DOHH2 (cell line): Measurements from ENCODE around the gene MGAT4A.

Experiments
- H3F3A ChIP-seq: fragments of 200-600 bp; sonication (generic), shearing (Covaris generic); 2 replicates; pipeline ENCODE4 v1.6.0; 2016; ENCODE audit warnings: antibody characterized with exemption, mild to moderate bottlenecking; ENCODE audit not compliant: control insufficient read depth, insufficient read depth
- H3K27ac ChIP-seq: fragments of 200-600 bp; sonication (generic); 2 replicates; pipeline ENCODE4 v1.5.1; 2014; ENCODE audit warnings: low read depth, mild to moderate bottlenecking, low read length, moderate library complexity
- H3K27me3 ChIP-seq: fragments of 200-600 bp; sonication (generic); 2 replicates; pipeline ENCODE4 v1.6.1; 2014; ENCODE audit warnings: mild to moderate bottlenecking, low read length, mixed read lengths; ENCODE audit not compliant: control insufficient read depth
- H3K36me3 ChIP-seq: fragments of 200-600 bp; sonication (generic); 2 replicates; pipeline ENCODE4 v1.6.1; 2014; ENCODE audit warnings: mild to moderate bottlenecking, low read length, moderate library complexity, mixed read lengths; ENCODE audit not compliant: control insufficient read depth
- H3K4me1 ChIP-seq: fragments of 200-600 bp; sonication (generic); 2 replicates; pipeline ENCODE4 v1.6.1; 2014; ENCODE audit warnings: mild to moderate bottlenecking, low read length, mixed read lengths; ENCODE audit not compliant: control insufficient read depth
- H3K4me2 ChIP-seq: fragments of 200-600 bp; sonication (generic); 2 replicates; pipeline ENCODE4 v1.6.0; 2014; ENCODE audit warnings: mild to moderate bottlenecking, low read length, moderate library complexity
- H3K4me3 ChIP-seq: fragments of 200-600 bp; sonication (generic); 2 replicates; pipeline ENCODE4 v1.5.1; 2014; ENCODE audit warnings: mild to moderate bottlenecking, low read length, mixed read lengths
- H3K79me2 ChIP-seq: fragments of 200-600 bp; sonication (generic); 2 replicates; pipeline ENCODE4 v1.6.1; 2014; ENCODE audit warnings: mild to moderate bottlenecking, low read length, mixed read lengths; ENCODE audit not compliant: control insufficient read depth
- H3K9me2 ChIP-seq: fragments of 200-600 bp; sonication (generic); replicated peaks from 2 replicates; pipeline ENCODE4 v1.6.1; 2014; ENCODE audit warnings: mild to moderate bottlenecking, low read length, mixed read lengths; ENCODE audit not compliant: control insufficient read depth
- H3K9me3 ChIP-seq: fragments of 200-600 bp; sonication (generic); 2 replicates; pipeline ENCODE4 v1.6.1; 2014; ENCODE audit warnings: antibody characterized with exemption, low read length, mixed read lengths; ENCODE audit not compliant: control insufficient read depth, insufficient read depth
- H4K20me1 ChIP-seq: fragments of 200-600 bp; sonication (generic); 2 replicates; pipeline ENCODE4 v1.6.0; 2014; ENCODE audit warnings: low read depth, mild to moderate bottlenecking, antibody characterized with exemption, low read length, moderate library complexity; ENCODE audit not compliant: control insufficient read depth, insufficient read depth
- EZH2phosphoT487 ChIP-seq: fragments of 200-600 bp; sonication (generic); IDR thresholded peaks from 2 replicates; pipeline ENCODE4 v1.6.1; 2017; ENCODE audit warnings: borderline replicate concordance, mild to moderate bottlenecking, antibody characterized with exemption, low read length, moderate library complexity, mixed read lengths
- TF ChIP-seq, protein P1 (sequence below): fragments of 200-600 bp; sonication (generic); IDR thresholded peaks from one replicate; pipeline ENCODE4 v1.5.1; 2014; ENCODE audit warnings: antibody characterized with exemption, mild to moderate bottlenecking, low read depth, low read length; ENCODE audit not compliant: poor library complexity, severe bottlenecking

The MGAT4A gene

DNA sequence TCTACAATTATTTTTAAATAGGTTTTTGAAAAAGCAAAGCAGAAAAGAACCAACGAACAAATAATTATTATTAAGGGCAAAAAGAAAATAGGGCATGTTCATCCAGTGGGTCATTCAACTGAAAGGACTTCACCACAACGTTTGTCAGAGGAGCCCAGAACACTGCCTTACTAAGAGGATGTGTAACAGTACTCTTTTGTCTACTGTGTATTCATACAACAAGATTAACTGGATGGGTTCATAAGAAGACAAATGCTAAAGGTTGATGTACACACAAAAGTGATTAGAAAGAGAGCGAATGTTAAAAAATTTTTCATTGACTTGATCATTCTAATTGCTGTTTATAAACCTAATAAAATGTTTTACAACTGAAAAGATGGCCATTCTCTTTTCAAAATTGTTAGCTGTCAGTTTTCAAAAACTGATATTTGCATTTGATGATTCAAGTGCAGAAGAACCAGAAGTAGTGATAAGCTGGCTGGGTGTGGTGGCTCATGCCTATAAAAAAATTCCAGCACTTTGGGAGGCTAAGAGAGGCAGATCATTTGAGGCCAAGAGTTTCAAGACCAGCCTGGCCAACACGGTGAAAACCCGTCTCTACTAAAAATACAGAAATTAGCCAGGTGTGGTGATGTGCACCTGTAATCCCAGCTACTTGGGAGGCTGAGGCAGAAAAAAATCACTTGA is 33.1 kb downstream of the MGAT4A start:
- no peak overlapping the region for H3K27ac ChIP-seq

DNA sequence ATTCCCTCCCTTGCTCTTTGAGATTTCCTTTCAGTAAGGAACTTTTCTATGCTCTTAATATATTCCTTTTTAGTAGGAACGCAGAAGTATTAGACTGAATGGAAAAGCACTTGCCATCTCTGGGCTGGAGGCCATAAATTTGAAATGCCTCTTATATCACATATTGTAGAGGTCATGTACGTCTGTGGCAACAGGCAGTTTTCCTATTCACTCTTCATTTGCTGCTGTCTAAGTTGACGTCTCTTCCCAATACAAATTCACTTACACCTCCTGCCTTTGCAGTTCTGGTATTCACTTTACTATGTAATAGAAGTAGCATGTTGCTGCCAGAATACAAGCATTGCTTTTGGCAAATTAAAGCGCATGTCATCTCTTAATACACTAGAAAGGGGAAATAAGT is 34.7 kb downstream of the MGAT4A start:
- H3F3A ChIP-seq, result no peaks in the 10 kb centered on the region
- no peaks in the 10 kb centered on the region for H3K36me3 ChIP-seq
- TF ChIP-seq EZH2phosphoT487, result no peak
- TF ChIP-seq, protein P1, sequence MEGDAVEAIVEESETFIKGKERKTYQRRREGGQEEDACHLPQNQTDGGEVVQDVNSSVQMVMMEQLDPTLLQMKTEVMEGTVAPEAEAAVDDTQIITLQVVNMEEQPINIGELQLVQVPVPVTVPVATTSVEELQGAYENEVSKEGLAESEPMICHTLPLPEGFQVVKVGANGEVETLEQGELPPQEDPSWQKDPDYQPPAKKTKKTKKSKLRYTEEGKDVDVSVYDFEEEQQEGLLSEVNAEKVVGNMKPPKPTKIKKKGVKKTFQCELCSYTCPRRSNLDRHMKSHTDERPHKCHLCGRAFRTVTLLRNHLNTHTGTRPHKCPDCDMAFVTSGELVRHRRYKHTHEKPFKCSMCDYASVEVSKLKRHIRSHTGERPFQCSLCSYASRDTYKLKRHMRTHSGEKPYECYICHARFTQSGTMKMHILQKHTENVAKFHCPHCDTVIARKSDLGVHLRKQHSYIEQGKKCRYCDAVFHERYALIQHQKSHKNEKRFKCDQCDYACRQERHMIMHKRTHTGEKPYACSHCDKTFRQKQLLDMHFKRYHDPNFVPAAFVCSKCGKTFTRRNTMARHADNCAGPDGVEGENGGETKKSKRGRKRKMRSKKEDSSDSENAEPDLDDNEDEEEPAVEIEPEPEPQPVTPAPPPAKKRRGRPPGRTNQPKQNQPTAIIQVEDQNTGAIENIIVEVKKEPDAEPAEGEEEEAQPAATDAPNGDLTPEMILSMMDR, result no peak
- no peaks in the 10 kb centered on the region for H3K27me3 ChIP-seq
- no peak overlapping the region for H3K27ac ChIP-seq
- no peaks in the 10 kb centered on the region for H3K9me2 ChIP-seq
- H3K4me3 ChIP-seq, result no peak overlapping the region
- peaks cover 13% of the 10 kb centered on the region for H3K4me1 ChIP-seq
- no peaks in the 10 kb centered on the region for H3K9me3 ChIP-seq
- H3K4me2 ChIP-seq, result no peak overlapping the region
- no peaks in the 10 kb centered on the region for H3K79me2 ChIP-seq
- no peaks in the 10 kb centered on the region for H4K20me1 ChIP-seq

More for the DNA sequence above, 33.1 kb downstream of the MGAT4A start:
- Histone ChIP-seq H3K4me2 (no peak overlapping the region), H3K36me3 (no peaks in the 10 kb centered on the region), H3K4me3 (no peak overlapping the region), H4K20me1 (no peaks in the 10 kb centered on the region), H3F3A (no peaks in the 10 kb centered on the region), H3K9me3 (no peaks in the 10 kb centered on the region), H3K27me3 (no peaks in the 10 kb centered on the region), H3K79me2 (no peaks in the 10 kb centered on the region), H3K9me2 (no peaks in the 10 kb centered on the region), H3K4me1 (peaks cover 13% of the 10 kb centered on the region)
- no peak for TF ChIP-seq EZH2phosphoT487
- TF ChIP-seq, protein P1, result no peak

DNA sequence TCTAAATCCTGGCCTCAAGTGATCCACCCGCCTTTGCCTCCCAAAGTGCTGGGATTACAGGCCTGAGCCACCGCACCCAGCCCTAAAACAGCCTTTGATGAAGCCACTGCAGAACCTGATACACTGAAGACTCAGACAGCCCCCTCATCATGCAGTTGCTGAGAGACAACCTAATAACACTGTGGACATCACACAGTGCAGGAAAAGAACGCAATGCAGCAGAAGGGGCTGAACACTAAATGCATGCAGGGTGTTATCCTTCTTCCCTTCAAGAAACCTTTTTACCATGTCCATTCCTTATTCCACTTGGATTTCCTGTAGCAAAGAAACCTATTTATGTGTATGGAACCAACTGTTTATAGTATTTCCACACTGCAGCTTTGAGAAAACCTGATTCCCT is 35.7 kb downstream of the MGAT4A start:
- Histone ChIP-seq H3K9me2 (no peaks in the 10 kb centered on the region), H3F3A (no peaks in the 10 kb centered on the region)

More for the DNA sequence above, 35.7 kb downstream of the MGAT4A start:
- Histone ChIP-seq H3K4me2 (no peak overlapping the region), H3K4me1 (peaks cover 13% of the 10 kb centered on the region), H3K36me3 (no peaks in the 10 kb centered on the region), H3K9me3 (no peaks in the 10 kb centered on the region), H3K27me3 (no peaks in the 10 kb centered on the region), H3K4me3 (no peak overlapping the region), H3K27ac (no peak overlapping the region), H3K79me2 (no peaks in the 10 kb centered on the region), H4K20me1 (no peaks in the 10 kb centered on the region)
- no peak for TF ChIP-seq EZH2phosphoT487
- TF ChIP-seq, protein P1, result no peak
